Suprapubic skin (tissue), 4 donors: ENCODE data around the gene LHX2. TPM values are rescaled to one million over a fixed set of nuclear protein-coding genes. Genes with fewer than 3 reads are reported as not detected.
A peak's percentile ranks its signal among the peaks of the same experiment; 100 is the strongest.

Source experiments
- DNase-seq, 2 donors: peaks; one replicate each; pipeline ENCODE4 v3.0.0-alpha.2; 2019; ENCODE audit warnings: low spot score in 2 of 2
- H3K27ac ChIP-seq: fragments of 200-600 bp; sonication (generic); one replicate; pipeline ENCODE4 v1.5.1; 2019
- H3K27me3 ChIP-seq: fragments of 200-600 bp; sonication (generic); one replicate; pipeline ENCODE4 v1.5.1; 2019
- H3K36me3 ChIP-seq: fragments of 200-600 bp; sonication (generic); one replicate; pipeline ENCODE4 v1.5.1; 2019
- H3K4me1 ChIP-seq: fragments of 200-600 bp; sonication (generic); one replicate; pipeline ENCODE4 v1.5.1; 2019
- H3K4me3 ChIP-seq: fragments of 200-600 bp; sonication (generic); one replicate; pipeline ENCODE4 v1.5.1; 2019; ENCODE audit warnings: mild to moderate bottlenecking
- H3K9me3 ChIP-seq: fragments of 200-600 bp; sonication (generic); one replicate; pipeline ENCODE4 v1.5.1; 2019
- CTCF ChIP-seq, 2 donors: fragments of 200-600 bp in 1 of 2; fragments of 450-650 bp in 1 of 2; sonication (generic) in 1 of 2; IDR thresholded peaks; one replicate each; pipeline ENCODE4 v1.5.1; 2016 to 2019; ENCODE audit warnings: antibody characterized with exemption in 2 of 2, mild to moderate bottlenecking in 1 of 2, moderate library complexity in 1 of 2
- EP300 ChIP-seq: sonication (generic); formaldehyde crosslinking; IDR thresholded peaks from one replicate; pipeline ENCODE4 v1.6.1; 2017; ENCODE audit warnings: antibody characterized with exemption
- POLR2A ChIP-seq, 2 donors: fragments of 450-650 bp; IDR thresholded peaks; one replicate each; pipeline ENCODE4 v1.6.1; 2017; ENCODE audit warnings: antibody characterized with exemption in 2 of 2, mild to moderate bottlenecking in 2 of 2, moderate library complexity in 2 of 2
- POLR2AphosphoS5 ChIP-seq, 3 donors: sonication (generic); formaldehyde crosslinking; IDR thresholded peaks; one replicate each; pipeline ENCODE4 v1.6.1; 2017; ENCODE audit warnings: antibody characterized with exemption in 3 of 3
- WGBS: methylation state at CpG from one replicate; pipeline ENCODE4 v1.1.5; 2018; 5-methylcytosine and 5-hydroxymethylcytosine counted together
- total RNA-seq, 4 donors: library from RNA; depleted of rRNA; stranded (reverse); fragments of >200 nt; gene quantifications; one replicate each; pipeline ENCODE4 v1.1.0, GENCODE V29; 2016

The LHX2 gene
- total RNA-seq, 4 donors from 2014 or later, result 1.7 to 20.6 (median 11.6) TPM

- Histone ChIP-seq H3K27ac (peak overlapping the region; percentile 68), H3K9me3 (no peaks in the 10 kb centered on the region), H3K4me3 (no peak overlapping the region), H3K36me3 (no peaks in the 10 kb centered on the region), H3K27me3 (peaks cover 2% of the 10 kb centered on the region), H3K4me1 (peaks cover 16% of the 10 kb centered on the region)
- no peak for TF ChIP-seq CTCF (IDR thresholded peaks at IDR 0.05)
- no peak for TF ChIP-seq POLR2AphosphoS5 (IDR thresholded peaks at IDR 0.05)
- TF ChIP-seq POLR2A (IDR thresholded peaks at IDR 0.05), result no peak
- no peak for TF ChIP-seq EP300
- 58% methylated on average over 4 of the region's 4 CpGs for WGBS
- DNase-seq, result no peak
Measured at GRCh38 chr9:124078641-124079040, 67.1 kb downstream of the LHX2 start.

- Histone ChIP-seq H3K27ac (no peak overlapping the region), H3K9me3 (no peaks in the 10 kb centered on the region), H3K27me3 (no peaks in the 10 kb centered on the region), H3K36me3 (no peaks in the 10 kb centered on the region), H3K4me1 (peaks cover 16% of the 10 kb centered on the region), H3K4me3 (no peak overlapping the region)
- DNase-seq, result no peak
- WGBS, result 72% methylated on average over 17 of the region's 17 CpGs
- TF ChIP-seq EP300 (no peak), POLR2A (IDR thresholded peaks at IDR 0.05) (no peak), POLR2AphosphoS5 (IDR thresholded peaks at IDR 0.05) (no peak), CTCF (IDR thresholded peaks at IDR 0.05) (no peak)
Measured at GRCh38 chr9:124079176-124079925, 67.8 kb downstream of the LHX2 start.

GRCh38 chr9:124082622-124083021 lies 71.1 kb downstream of the LHX2 start:
- TF ChIP-seq CTCF (IDR thresholded peaks at IDR 0.05) (no peak), POLR2AphosphoS5 (IDR thresholded peaks at IDR 0.05) (no peak), EP300 (no peak), POLR2A (IDR thresholded peaks at IDR 0.05) (no peak)

More at GRCh38 chr9:124082622-124083021, 71.1 kb downstream of the LHX2 start:
- H3K9me3 ChIP-seq, result no peaks in the 10 kb centered on the region
- H3K4me3 ChIP-seq, result no peak overlapping the region
- WGBS, result 90% methylated on average over 2 of the region's 2 CpGs
- H3K36me3 ChIP-seq, result no peaks in the 10 kb centered on the region
- peaks cover 16% of the 10 kb centered on the region for H3K4me1 ChIP-seq
- no peak overlapping the region for H3K27ac ChIP-seq
- H3K27me3 ChIP-seq, result no peaks in the 10 kb centered on the region
- no peak for DNase-seq

Other genes with a start within 250 kb of the LHX2 start
- gene DENND1A, start 81.6 kb upstream of the LHX2 start, total RNA-seq, result 10 to 100 TPM; 15.8 to 33.5 (median 23.9) TPM
- gene NEK6, start 246.2 kb downstream of the LHX2 start, total RNA-seq, result 10 to 100 TPM in 2 of 4 donors, 1 to 10 TPM in 2; 5.4 to 17.5 (median 10.6) TPM